Glutamatergic neuron (in vitro differentiated cells): ENCODE data around the gene C2CD2. TPM values are rescaled to one million over a fixed set of nuclear protein-coding genes. Genes with fewer than 3 reads are reported as not detected.

Source experiments
- DNase-seq: peaks from one replicate; pipeline ENCODE4 v3.0.0; 2022
- H3K27ac Mint-ChIP-seq: one replicate; pipeline ENCODE4 v1.8.0; 2020; ENCODE audit warnings: mild to moderate bottlenecking, mixed read lengths, inconsistent platforms; ENCODE audit not compliant: unreplicated experiment
- H3K27me3 Mint-ChIP-seq: one replicate; pipeline ENCODE4 v1.8.0; 2020; ENCODE audit warnings: mild to moderate bottlenecking, moderate library complexity, mixed read lengths, inconsistent platforms; ENCODE audit not compliant: unreplicated experiment
- H3K36me3 Mint-ChIP-seq: one replicate; pipeline ENCODE4 v1.8.0; 2020; ENCODE audit warnings: mild to moderate bottlenecking, mixed read lengths, inconsistent platforms; ENCODE audit not compliant: unreplicated experiment
- H3K4me1 Mint-ChIP-seq: one replicate; pipeline ENCODE4 v1.8.0; 2020; ENCODE audit warnings: mild to moderate bottlenecking, low read depth, mixed read lengths, inconsistent platforms; ENCODE audit not compliant: unreplicated experiment
- H3K4me3 Mint-ChIP-seq: one replicate; pipeline ENCODE4 v1.8.0; 2020; ENCODE audit warnings: mild to moderate bottlenecking, mixed read lengths, inconsistent platforms; ENCODE audit not compliant: unreplicated experiment
- H3K9me3 Mint-ChIP-seq: one replicate; pipeline ENCODE4 v1.8.0; 2020; ENCODE audit warnings: mild to moderate bottlenecking, moderate library complexity, mixed read lengths, inconsistent platforms; ENCODE audit not compliant: unreplicated experiment
- total RNA-seq: library from RNA; stranded (reverse); fragmentation: NEBNext Ultra II Directional; extraction: Animal tissue kit (Norgen Biotek cat#: 25700); gene quantifications from one replicate; pipeline ENCODE4 v1.2.1, GENCODE V29; 2021; ENCODE audit not compliant: unreplicated experiment
- TF ChIP-seq, protein P1 (sequence below): fragments of 200-600 bp; sonication (generic); IDR thresholded peaks from one replicate; pipeline ENCODE4 v1.5.0; 2021; ENCODE audit not compliant: partially characterized antibody, unreplicated experiment

The C2CD2 gene
- total RNA-seq, 1 donor from 2014 or later, result 0.78 TPM

DNA sequence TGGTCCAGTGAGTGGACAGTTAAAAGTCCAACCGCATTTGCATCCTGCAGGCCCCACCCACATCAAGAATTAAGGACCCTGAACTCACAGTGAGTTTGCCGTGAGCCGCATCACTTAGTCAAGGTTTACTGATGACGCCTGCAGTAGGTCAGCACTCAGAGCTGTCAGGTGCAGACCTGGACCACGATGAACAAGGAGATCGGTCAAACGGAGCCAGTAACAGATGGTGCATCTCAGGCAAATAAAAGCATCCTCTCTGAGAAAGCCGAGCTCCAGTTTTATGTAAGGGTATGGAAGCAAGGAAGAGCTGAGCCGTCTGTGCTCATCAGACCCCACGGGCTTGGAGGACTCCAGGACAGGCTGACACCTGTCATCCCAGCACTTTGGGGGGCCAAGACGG is 79.2 kb downstream of the C2CD2 start:
- TF ChIP-seq, protein P1, sequence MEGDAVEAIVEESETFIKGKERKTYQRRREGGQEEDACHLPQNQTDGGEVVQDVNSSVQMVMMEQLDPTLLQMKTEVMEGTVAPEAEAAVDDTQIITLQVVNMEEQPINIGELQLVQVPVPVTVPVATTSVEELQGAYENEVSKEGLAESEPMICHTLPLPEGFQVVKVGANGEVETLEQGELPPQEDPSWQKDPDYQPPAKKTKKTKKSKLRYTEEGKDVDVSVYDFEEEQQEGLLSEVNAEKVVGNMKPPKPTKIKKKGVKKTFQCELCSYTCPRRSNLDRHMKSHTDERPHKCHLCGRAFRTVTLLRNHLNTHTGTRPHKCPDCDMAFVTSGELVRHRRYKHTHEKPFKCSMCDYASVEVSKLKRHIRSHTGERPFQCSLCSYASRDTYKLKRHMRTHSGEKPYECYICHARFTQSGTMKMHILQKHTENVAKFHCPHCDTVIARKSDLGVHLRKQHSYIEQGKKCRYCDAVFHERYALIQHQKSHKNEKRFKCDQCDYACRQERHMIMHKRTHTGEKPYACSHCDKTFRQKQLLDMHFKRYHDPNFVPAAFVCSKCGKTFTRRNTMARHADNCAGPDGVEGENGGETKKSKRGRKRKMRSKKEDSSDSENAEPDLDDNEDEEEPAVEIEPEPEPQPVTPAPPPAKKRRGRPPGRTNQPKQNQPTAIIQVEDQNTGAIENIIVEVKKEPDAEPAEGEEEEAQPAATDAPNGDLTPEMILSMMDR, result no peak
- Mint-ChIP-seq H3K4me3 (peak overlapping the region; percentile 18), H3K27me3 (peaks cover 4% of the 10 kb centered on the region), H3K27ac (no peak overlapping the region), H3K36me3 (no peaks in the 10 kb centered on the region), H3K9me3 (peaks cover 4% of the 10 kb centered on the region), H3K4me1 (peaks cover 24% of the 10 kb centered on the region)
- no peak for DNase-seq

DNA sequence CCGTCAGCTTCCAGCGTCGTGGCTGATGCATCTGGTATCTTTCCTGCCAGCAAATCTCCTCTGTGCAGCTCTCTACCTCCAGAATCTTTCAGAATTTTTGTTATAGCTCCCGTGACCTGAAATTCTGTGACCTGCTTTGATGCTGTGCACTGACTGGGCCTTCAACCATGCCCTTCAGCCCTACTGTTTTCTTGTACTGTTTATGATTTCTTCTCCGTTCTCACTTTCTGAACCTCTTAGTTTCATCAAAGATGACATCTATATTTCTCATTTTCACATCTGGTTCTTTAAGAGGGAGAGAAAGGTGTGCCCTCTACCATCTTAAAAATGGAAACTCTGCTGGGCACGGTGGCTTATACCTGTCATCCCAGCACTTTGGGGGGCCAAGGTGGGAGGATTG is 80.4 kb downstream of the C2CD2 start:
- Mint-ChIP-seq H3K27ac (no peak overlapping the region), H3K27me3 (peaks cover 4% of the 10 kb centered on the region), H3K9me3 (peaks cover 4% of the 10 kb centered on the region), H3K4me1 (peaks cover 27% of the 10 kb centered on the region), H3K4me3 (no peak overlapping the region), H3K36me3 (no peaks in the 10 kb centered on the region)
- TF ChIP-seq, protein P1, result no peak
- no peak for DNase-seq

- Mint-ChIP-seq H3K4me1 (peaks cover 30% of the 10 kb centered on the region), H3K36me3 (no peaks in the 10 kb centered on the region), H3K27ac (no peak overlapping the region), H3K9me3 (peaks cover 6% of the 10 kb centered on the region), H3K4me3 (no peak overlapping the region), H3K27me3 (peaks cover 3% of the 10 kb centered on the region)
- TF ChIP-seq, protein P1, result no peak
- DNase-seq, result no peak
Observed at GRCh38 chr21:41873005-41873404, 80.8 kb downstream of the C2CD2 start.

- Mint-ChIP-seq H3K9me3 (peaks cover 5% of the 10 kb centered on the region), H3K27me3 (peaks cover under 1% of the 10 kb centered on the region), H3K4me3 (no peak overlapping the region), H3K36me3 (no peaks in the 10 kb centered on the region), H3K4me1 (peaks cover 31% of the 10 kb centered on the region), H3K27ac (peak overlapping the region; percentile 11)
- TF ChIP-seq, protein P1, result no peak
- DNase-seq, result no peak
Observed at GRCh38 chr21:41871293-41872030, 82.4 kb downstream of the C2CD2 start.

- H3K27me3 Mint-ChIP-seq, result peaks cover 2% of the 10 kb centered on the region
- no peak overlapping the region for H3K4me3 Mint-ChIP-seq
- peak overlapping the region; percentile 40 for H3K27ac Mint-ChIP-seq
- TF ChIP-seq, protein P1, result no peak
- H3K9me3 Mint-ChIP-seq, result peaks cover 4% of the 10 kb centered on the region
- H3K4me1 Mint-ChIP-seq, result peaks cover 28% of the 10 kb centered on the region
- no peak for DNase-seq
- no peaks in the 10 kb centered on the region for H3K36me3 Mint-ChIP-seq
Observed at GRCh38 chr21:41869771-41870170, 84.0 kb downstream of the C2CD2 start.
